ENCODE results near the gene PTPN22. TPM values are rescaled to one million over a fixed set of nuclear protein-coding genes. Genes with fewer than 3 reads are reported as not detected.

Gene PTPN22
- total RNA-seq, 2 donors from 2014 or later, result 0.55 to 1.1 TPM

GRCh38 chr1:113800487-113800886, 71.0 kb downstream of the PTPN22 start:
- Histone ChIP-seq H3K36me3 (no peaks in the 10 kb centered on the region), H3K9me3 (no peaks in the 10 kb centered on the region), H3K4me1 (replicated peaks) (no peaks in the 10 kb centered on the region), H3K4me3 (no peak overlapping the region), H3K27ac (no peak overlapping the region), H3K27me3 (replicated peaks; ENCODE audit: insufficient read depth) (no peaks in the 10 kb centered on the region)
- DNase-seq (ENCODE audit: low spot score), result no peak
- intact Hi-C loops (cut with DNase I), result loop anchor here (5.0 kb wide), 1 partner anchor 38 kb away; no protein-coding TSS in a partner anchor
- 76% methylated on average over 3 of the region's 3 CpGs for WGBS
- TF ChIP-seq POLR2A (IDR thresholded peaks at IDR 0.05), result no peak
- no peak for TF ChIP-seq POLR2AphosphoS5 (IDR thresholded peaks at IDR 0.05)
- no peak for TF ChIP-seq CTCF (IDR thresholded peaks at IDR 0.05)

- DNase-seq (ENCODE audit: low spot score), result no peak
- no peak for TF ChIP-seq CTCF (IDR thresholded peaks at IDR 0.05)
- H3K9me3 ChIP-seq, result no peaks in the 10 kb centered on the region
- H3K4me3 ChIP-seq, result no peak overlapping the region
- H3K27me3 ChIP-seq (replicated peaks; ENCODE audit: insufficient read depth), result no peaks in the 10 kb centered on the region
- H3K36me3 ChIP-seq, result no peaks in the 10 kb centered on the region
- no peaks in the 10 kb centered on the region for H3K4me1 ChIP-seq (replicated peaks)
- 81% methylated on average over 4 of the region's 4 CpGs for WGBS
- intact Hi-C loops (cut with DNase I), result no loop called here
- no peak overlapping the region for H3K27ac ChIP-seq
These were observed 74.0 kb downstream of the PTPN22 start for GRCh38 chr1:113797472-113797871.

- no peak overlapping the region for H3K27ac ChIP-seq
These were observed 77.4 kb downstream of the PTPN22 start for GRCh38 chr1:113793878-113794834.

GRCh38 chr1:113792986-113793385, 78.5 kb downstream of the PTPN22 start:
- Histone ChIP-seq H3K4me1 (replicated peaks) (no peaks in the 10 kb centered on the region), H3K36me3 (no peaks in the 10 kb centered on the region), H3K27ac (no peak overlapping the region), H3K27me3 (replicated peaks; ENCODE audit: insufficient read depth) (no peaks in the 10 kb centered on the region), H3K9me3 (no peaks in the 10 kb centered on the region), H3K4me3 (no peak overlapping the region)
- TF ChIP-seq CTCF (IDR thresholded peaks at IDR 0.05) (no peak), POLR2AphosphoS5 (IDR thresholded peaks at IDR 0.05) (no peak), POLR2A (IDR thresholded peaks at IDR 0.05) (no peak)
- 86% methylated on average over 1 of the region's 1 CpG for WGBS
- intact Hi-C loops (cut with DNase I), result no loop called here
- no peak for DNase-seq (ENCODE audit: low spot score)

More at GRCh38 chr1:113793878-113794834, 77.4 kb downstream of the PTPN22 start:
- no peaks in the 10 kb centered on the region for H3K4me1 ChIP-seq (replicated peaks)
- DNase-seq (ENCODE audit: low spot score), result no peak
- no peaks in the 10 kb centered on the region for H3K27me3 ChIP-seq (replicated peaks; ENCODE audit: insufficient read depth)
- intact Hi-C loops (cut with DNase I), result no loop called here
- WGBS, result 84% methylated on average over 9 of the region's 9 CpGs
- no peaks in the 10 kb centered on the region for H3K9me3 ChIP-seq
- no peak overlapping the region for H3K4me3 ChIP-seq
- no peak for TF ChIP-seq POLR2A (IDR thresholded peaks at IDR 0.05)
- no peaks in the 10 kb centered on the region for H3K36me3 ChIP-seq

- TF ChIP-seq POLR2A (IDR thresholded peaks at IDR 0.05) (no peak), POLR2AphosphoS5 (IDR thresholded peaks at IDR 0.05) (no peak), CTCF (IDR thresholded peaks at IDR 0.05) (no peak)
These were observed 79.0 kb downstream of the PTPN22 start for GRCh38 chr1:113792471-113792870.

More at GRCh38 chr1:113792471-113792870, 79.0 kb downstream of the PTPN22 start:
- no peaks in the 10 kb centered on the region for H3K27me3 ChIP-seq (replicated peaks; ENCODE audit: insufficient read depth)
- 95% methylated on average over 5 of the region's 5 CpGs for WGBS
- intact Hi-C loops (cut with DNase I), result no loop called here
- H3K9me3 ChIP-seq, result no peaks in the 10 kb centered on the region
- H3K4me3 ChIP-seq, result no peak overlapping the region
- DNase-seq (ENCODE audit: low spot score), result no peak
- no peak overlapping the region for H3K27ac ChIP-seq
- no peaks in the 10 kb centered on the region for H3K4me1 ChIP-seq (replicated peaks)
- H3K36me3 ChIP-seq, result no peaks in the 10 kb centered on the region
